Activated CD4-positive, CD25-positive, alpha-beta regulatory T cell (primary cell): ENCODE data around the gene RPL18A.

Source experiments
- DNase-seq, 4 experiments: peaks; one replicate each; lab custom pipeline; 2025; lab: John Stamatoyannopoulos, UW

RPL18A gene

DNA sequence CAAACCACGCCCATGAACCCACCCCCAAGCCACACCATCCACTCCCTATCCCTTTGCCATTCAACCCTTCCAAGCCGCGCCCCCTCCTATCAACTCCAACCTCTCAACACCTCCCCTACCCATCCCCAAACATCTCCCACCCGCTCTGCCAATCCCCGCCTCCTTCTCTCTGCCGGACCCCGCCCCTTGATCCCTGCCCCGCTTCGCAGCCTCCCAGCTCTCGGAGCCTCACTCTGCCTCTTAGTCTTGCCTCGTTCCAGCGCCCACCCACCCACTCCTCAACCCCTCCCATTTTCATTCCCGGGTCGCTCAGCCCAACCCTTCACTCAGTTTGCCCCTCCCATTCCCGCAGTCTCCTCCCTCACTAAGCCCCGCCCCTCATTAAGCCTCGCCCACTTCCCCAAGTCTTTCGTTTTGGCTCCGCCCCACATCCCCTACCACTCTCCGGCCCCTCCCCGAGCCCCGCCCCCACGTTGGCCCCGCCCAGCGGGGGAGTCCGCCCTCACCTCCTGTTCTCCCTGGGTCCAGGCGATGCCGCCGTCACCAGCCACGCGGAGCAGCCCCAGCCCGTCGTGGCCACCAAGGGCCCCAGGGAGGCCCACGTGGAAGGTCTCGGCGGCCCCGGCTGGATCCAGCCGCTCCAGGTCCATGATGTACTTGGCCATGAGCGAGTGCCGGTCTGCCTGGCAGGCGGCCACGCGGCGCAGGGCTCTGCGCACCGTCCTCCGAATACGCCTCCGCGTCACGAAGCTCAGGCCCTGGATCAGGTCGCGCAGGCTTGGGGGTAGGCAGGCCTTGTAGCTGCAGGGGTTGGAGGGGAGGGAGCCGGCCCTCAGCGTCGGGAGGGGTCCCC, 17.7 kb upstream of the RPL18A start:
- DNase-seq: peak in 3 of 4 experiments; percentile 20 to 33 (median 21)

DNA sequence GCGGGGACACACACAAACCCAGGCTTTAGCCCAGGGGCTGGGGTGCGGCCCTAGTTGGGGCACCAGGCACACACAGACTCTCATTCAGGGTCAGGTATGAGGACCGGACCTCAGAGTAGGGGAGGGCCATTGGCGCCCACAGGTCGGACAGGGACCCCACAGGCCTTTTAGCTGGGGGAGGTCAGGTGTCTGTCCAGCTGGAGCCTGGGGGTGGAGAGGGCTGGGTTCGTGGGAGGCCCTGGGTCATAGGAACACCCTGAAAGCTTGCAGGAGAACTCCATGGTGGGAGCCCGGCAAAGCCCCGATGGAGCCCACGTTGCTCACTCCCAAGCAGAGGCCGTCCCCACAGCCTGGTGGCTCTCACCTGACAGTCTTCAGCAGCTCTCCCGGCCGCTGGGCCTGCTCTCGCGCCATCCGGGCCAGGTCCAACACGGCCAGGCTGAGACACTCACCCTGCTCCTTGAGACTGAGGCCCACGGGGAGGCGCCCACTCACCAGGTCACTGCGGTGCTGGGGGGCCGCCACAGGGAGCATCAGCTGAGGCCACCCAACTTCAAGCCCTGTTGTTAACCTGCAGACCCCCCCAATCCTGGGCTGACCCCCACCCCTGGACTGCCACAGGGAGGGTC, 16.9 kb upstream of the RPL18A start:
- DNase-seq: no peak

DNA sequence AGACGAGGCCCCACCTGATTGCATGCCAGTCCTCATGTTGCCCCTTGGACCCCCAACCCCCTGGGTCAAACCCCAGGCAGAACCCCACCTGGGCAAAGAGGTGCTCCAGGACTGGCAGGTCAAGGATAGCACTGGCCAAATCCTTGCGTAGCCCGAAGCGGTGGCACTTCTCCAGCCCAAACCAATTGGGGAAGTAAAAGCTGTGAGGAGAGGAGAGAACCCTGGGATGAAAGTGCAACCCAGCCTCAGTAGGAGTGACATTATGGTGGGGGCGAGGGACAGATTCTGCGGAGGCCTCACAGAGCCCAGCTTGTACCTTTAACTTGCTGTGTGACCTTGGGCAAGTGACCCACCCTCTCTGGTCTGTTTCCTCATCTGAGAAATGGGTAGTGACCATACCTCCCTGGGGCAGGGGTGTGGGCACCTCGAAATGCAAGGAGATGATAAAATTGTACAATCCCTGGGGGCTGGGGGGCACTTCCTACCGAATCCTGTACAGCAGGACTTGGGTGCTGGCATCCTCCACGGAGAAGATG, 16.4 kb upstream of the RPL18A start:
- no peak for DNase-seq

DNA sequence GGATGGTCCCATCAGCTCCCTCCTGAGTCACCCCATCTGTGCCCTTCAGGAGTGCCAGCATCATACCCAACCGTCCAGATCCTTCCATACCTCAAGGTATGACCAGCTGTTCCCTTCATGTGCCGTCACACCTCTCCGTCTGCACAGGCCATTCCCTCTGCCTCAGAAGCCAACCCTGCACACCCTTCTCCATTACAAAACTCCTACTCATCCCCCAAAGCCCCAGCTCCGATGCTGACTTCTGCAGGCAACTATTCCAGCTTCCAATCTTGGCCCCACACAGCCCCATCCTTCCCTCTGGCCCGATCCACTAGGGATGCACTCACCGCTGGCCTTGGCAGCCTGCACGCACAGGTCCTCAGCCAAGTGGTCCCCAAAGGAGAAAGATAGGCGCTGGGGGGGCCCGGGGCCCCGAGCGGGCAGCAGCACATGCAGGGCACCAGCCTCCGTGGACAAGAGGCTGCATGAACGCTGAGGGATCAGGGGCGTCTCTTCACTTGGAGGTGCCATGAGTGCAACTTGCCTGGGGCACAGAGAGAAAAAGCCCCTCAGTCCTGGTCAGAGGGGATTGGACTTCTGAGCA, 15.7 kb upstream of the RPL18A start:
- DNase-seq: no peak

DNA sequence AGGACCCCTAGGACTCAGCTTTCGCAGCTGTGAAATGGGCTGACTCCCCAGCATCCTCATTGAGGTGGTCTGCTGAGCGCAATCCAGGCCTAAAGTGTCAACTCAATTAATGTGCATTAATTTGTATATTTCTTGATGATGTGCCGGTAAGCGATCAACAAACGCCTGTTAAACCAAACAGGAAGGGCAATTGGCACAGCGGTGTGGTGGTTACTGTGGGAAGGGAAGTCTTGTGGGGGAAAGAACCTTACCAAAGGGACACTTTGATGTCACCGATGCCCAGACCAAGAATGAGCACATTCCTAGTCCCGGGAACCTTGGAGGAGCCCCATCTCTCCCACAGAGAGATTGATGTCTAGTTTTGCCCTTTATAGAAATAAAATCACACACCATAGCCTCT, 13.6 kb upstream of the RPL18A start:
- DNase-seq: no peak

DNA sequence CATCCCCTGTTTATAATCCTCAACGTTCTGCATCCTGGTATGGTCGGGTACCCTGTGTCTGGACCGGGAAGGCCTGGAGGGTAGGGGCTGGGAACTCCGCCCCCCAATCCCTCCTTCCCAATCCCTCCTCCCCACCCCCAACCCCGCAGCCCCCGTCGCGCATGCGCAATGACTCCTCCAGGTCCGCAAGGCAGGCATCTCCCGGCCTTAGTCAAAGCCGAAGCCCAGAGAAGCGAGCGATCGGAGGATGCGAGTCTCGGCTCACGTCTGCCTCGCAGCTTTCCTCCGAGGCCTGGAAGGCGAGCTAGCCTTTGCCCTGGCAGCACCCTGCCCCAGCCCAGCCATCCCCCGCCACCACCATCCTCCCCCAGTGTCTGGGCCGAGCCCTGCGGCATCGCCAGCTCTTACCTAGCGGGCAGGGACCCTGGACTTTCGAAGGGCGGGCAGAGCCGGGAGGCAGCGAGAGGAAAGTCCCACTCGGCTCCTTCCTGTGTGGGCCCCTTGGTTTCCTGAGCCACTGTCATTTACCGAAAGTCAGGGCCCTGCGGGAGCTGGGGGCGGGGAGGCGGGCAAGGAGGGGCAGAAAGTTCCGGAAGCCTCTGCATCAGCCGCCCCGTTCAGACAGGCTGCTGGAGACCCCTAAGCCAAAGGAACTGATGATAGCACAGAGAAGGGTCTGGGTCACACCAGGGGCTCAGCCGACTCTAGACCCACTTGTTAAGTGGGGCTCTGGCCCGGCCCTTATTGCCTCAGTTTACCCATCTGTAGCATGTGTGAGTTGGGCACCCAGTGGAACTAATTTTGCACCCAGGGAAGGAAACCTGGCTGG, 12.0 kb upstream of the RPL18A start, which contains the start of gene JAK3:
Gene JAK3 (minus strand): TSS at position 445 of the 829 bp plus-strand sequence. CDS start 3,565 bp downstream, outside the sequence.
- DNase-seq: peak; percentile 64 to 82 (median 77)

DNA sequence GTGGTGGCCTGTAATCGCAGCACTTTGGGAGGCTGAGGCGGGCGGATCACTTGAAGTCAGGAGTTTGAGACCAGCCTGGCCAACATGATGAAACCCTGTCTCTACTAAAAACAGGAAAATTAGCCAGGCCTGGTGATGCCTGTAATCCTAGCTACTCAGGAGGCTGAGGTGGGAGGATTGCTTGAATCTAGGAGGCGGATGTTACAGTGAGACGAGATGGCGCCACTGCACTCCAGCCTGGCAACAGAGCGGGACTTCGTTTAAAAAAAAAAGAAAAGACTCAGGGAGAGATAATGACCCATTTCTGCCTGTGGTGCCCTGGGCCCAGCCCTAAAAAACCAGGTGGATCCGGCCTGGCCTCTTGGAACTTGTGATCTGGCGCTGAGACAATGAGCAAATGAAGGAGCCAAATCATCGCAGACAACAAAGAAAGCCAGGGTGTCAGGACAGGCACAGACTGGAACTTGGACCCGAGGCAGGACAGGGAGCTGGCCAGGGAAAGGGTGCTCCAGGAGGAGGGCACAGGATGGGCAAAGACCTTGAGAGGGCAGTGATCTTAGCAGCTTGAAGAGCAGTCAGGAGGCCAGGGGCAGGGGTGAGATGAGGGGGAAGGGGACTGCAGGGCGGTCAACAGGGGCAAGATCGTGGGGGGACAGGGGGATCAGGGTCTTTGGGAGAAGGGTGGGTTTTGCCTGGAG, 11.0 kb upstream of the RPL18A start:
- no peak for DNase-seq

DNA sequence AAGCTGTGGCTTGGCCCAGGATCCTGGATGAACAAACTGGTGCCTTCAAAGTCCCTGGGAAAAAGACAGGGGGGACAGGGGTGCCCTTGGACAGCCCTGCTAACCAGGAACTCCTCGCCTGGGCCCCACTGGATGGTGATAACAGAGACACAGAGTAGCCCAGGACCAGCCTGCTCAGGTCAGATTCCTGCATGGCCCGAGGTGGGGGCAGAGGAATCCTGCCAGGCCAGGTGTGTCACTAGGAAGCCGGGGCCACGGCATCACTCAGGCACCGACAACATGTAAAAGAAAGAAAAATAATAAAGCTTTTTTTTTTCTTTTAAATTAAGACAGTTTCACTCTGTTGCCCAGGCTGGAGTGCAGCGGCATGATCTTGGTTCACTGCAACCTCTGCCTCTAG, 5.6 kb upstream of the RPL18A start:
- DNase-seq: no peak

DNA sequence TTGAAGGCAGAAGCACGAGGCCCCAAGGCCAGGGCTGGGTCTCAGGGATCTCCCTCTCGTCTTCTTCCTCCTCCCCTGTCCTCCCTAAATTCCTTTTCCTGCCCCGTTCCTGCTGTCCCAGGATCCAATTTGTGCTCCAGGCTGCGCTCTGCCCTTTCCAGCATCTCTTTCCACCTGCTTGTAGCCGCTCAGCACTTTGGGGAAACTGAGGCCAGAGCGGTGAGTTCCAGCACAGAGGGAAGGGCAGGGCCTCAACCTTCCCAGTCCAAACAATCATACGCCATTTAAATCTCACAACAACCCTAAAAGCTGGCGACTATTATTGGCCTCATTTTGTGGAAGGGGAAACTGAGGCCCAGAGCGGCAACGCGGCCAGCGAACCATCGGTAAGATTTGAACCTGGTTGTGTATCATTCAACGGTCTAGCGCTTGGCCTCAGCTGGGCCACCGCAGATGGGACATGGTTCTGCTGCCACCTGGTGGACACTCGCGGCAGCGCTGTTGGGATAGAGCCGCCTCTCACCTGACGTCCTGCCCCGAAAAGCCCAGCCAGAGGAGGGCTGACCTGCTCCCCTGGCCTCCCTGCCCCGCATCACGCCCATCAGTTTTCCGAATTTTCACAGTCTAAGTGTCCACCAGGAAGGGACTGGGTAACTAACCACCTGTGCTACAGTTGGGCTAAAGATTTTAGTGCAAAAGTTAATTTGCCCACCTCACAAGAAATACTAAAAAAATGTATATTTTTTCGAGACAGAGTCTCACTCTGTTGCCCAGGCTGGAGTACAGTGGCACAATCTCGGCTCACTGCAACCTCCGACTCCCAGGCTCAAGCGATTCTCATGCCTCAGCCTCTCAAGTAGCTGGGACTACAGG, 4.2 kb upstream of the RPL18A start:
- DNase-seq: peak; percentile 71 to 97 (median 87)

DNA sequence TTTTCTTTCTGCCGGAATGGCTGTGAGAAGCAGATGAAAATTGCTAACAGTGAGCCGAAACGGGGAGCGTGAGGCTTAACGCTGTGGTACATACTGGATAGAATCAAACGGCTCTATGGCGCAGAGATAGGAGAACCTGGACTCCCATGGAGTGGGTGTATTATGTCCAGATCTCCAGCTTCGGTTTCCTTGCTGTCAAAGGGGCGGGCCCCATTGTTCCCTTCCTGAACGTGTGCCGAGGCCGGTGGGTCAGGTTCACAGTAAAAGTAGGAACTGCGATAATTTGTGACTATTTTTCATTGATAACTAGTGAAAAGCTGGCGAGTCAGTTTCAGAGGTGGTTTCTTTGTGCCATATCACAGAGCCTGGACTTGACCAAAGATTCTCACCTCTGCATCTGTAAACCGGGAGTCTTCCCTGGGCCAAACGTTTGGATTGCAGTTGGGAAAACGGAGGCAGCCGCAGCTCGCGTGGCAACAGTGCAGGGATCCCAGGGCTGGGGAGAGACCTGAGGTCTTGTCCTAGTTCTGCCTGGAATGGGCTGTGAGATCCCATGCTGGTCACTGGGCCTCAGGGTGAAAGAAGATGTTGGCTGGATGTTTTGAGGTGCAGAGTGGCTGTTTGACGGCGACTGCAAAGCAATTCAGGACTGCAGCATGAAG, 752 bp downstream of the RPL18A start:
- no peak for DNase-seq

DNA sequence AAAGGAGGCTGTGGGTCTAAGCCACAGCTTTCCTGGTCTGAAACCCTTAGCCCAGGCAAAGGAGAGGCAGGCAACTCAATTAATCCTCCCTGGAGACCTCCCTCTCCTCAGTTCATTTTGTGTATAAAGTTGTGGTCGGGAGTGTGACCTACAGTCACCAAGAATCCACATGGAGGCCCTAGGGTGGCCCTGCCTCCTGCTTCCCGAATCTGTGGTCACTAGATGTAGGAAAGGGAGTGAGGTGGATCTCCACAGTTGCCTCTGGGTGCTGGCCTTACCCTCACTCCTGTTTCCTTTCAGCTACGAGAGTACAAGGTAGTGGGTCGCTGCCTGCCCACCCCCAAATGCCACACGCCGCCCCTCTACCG, 1.3 kb downstream of the RPL18A start:
- DNase-seq: no peak

DNA sequence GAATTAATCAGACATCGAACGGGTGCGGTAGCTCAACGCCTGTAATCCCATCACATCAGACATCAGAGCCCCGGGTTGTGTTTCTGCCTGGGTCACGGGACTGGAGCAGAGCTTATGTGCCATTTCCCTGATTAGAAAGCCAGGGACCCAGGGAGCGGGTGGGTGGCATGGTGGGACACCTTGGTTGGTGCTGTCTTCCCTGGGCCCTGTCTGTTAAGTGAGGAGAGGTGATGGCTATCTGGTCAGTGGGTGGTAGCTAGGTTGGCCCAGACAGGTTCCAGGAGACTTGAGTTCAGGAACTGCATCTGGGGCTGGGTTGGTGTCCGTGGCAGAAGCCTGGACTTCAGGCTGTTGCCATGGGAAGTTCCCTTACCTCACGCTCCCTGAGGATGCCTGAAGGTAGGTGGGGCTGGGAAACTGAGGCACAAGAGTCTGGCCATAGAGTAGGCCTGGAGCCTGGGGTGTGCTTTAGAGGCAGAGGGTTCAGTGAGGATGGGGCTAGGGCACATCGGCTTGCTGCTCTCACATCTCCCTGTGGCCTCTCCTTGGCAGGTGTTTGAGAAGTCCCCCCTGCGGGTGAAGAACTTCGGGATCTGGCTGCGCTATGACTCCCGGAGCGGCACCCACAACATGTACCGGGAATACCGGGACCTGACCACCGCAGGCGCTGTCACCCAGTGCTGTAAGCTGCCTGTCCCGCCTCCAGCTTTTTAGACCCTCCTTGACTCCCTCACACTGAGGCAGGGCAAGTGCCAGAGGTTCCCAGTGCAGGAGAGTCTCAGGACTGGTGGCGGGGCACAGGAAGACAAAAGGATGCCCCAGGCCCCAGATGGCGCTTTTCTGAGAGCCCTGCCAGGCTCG, 2.1 kb downstream of the RPL18A start:
- no peak for DNase-seq

DNA sequence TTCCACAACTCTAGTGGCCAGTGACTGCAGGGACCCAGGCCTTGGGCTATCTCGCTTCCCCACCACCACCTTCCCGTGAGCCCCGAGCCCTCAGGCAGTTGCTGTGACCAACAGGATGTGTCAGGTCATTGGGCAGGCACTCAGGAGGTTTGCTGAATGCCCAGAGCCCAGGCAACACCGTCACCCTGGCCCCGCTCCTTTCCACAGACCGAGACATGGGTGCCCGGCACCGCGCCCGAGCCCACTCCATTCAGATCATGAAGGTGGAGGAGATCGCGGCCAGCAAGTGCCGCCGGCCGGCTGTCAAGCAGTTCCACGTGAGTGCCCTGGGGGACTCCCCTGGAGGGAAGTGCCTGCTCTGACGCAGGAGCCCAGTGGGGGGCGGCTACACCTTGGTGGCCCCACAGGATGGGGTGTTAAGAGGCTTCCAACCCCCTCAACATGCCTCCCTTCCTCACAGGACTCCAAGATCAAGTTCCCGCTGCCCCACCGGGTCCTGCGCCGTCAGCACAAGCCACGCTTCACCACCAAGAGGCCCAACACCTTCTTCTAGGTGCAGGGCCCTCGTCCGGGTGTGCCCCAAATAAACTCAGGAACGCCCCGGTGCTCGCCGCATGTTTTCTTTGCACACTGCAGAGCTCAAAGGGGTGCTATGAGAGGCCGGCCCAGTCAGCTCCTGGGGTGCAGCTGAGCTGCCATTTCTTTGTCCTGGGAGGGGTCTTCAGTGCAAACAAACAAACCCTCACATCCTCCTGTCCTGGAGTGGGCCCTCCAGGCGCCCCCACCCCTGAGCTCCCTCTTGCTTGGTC, 3.2 kb downstream of the RPL18A start:
- DNase-seq: no peak

DNA sequence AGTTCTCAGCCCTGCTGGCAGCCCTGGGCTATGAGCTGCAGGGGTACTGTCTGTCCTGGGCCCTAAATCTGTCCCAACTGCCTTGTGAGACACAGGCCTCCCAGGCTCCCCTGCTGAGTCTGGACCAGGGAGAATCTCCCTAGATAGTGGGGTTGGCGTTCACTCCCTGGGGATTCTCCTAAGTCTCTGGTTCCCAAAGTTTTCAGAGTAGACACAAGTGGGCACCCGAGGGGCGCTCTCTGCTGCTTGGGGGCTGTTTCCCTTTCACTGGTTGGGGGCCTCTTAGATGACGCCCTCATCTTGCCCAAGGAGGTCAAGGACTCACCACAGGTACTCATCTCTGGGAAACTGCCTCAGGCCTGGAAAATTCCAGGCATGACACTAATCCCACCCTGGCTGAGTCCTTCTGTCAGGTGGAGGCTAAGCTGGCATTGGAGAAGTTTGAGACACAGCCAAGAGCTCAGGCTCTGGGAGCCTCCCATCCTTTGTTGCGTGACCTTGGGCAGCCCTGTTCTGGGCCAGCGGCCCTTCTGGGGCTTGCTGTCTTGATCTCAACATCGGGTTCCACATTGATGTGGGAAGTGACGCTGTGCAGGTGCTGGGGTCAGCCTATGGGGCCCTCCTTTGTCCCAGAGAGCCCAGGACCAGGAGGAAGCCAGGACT, 3.9 kb downstream of the RPL18A start:
- no peak for DNase-seq

DNA sequence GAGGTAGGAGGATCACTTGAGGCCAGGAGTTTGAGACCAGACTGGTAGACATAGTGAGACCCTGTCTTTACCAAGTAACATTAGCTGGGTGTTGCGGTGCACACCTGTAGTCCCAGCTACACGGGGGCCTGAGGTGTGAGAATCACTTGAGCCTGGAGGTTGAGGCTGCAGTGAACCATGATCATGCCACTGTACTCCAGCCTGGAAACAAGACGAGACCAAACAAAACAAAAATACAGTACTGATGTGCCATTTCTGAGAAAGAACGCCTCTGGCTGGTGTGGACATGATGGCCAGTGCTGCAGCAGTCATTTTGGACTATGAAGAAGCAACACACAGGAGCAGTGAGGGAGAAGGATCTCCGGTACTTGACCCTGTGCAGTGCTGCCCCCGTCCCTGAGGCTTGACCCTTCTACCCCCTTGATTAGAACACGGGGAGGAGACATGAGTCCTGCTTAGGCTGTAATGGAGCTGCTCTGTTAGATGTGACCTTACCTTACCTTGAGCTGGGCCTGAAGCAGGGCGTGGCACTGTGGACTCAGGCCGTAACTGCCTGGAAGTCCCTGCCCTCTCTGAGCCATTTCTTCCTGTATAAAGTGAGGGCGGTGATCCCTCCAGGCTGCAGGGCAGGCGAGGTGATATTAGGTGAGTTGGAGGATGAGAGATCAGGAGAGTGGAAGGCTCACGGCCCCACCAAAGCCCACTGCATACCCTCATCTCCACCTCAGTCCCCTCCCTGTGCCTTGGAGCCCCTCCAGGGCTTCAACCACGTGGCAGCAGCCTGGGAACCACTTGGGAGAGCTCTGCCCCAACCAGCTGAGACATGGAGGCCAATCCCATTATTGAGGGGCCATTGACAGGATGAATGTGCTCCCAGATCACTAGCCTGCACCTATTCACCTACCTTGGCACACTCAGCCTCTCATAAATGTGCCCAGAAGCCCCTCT, 5.9 kb downstream of the RPL18A start:
- DNase-seq: no peak

DNA sequence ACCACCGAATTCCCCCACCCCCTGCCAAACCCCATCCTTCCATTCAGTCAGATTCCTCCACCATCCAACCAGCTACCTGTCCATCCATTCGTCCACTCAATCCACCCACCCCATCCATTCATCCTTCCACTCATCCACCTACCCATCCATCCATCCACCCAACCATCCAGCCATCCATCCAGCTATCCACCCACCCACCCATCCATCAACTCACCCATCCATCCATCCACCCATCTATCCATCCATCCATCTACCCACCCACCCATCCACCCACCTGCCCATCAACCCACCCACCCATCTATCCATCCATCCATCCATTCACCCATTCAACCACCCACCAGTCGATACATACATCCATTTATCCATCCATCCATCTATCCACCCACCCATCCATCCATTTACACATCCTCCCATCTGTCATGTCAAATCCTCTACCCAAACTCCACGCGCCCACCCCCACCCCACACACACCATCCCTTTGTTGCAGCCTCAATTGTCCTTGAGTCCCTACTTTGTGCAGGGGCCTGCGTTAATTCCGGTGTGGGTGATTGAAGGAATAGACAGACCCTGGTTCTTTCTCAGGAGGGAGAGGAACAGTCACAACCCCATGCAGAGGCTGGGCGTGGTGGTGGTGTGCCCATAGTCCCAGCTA, 6.7 kb downstream of the RPL18A start:
- no peak for DNase-seq
